Smooth muscle cell of trachea (primary cell): ENCODE data around the gene ESR1. TPM values are rescaled to one million over a fixed set of nuclear protein-coding genes. Genes with fewer than 3 reads are reported as not detected.

Source experiments
- total RNA-seq: library from RNA; depleted of rRNA; stranded (reverse); fragments of >200 nt; gene quantifications from 2 replicates; pipeline ENCODE4 v1.2.1, GENCODE V29; 2014

ESR1 gene
- 0.83 and 1.0 TPM in 2 replicates for total RNA-seq

DNA sequence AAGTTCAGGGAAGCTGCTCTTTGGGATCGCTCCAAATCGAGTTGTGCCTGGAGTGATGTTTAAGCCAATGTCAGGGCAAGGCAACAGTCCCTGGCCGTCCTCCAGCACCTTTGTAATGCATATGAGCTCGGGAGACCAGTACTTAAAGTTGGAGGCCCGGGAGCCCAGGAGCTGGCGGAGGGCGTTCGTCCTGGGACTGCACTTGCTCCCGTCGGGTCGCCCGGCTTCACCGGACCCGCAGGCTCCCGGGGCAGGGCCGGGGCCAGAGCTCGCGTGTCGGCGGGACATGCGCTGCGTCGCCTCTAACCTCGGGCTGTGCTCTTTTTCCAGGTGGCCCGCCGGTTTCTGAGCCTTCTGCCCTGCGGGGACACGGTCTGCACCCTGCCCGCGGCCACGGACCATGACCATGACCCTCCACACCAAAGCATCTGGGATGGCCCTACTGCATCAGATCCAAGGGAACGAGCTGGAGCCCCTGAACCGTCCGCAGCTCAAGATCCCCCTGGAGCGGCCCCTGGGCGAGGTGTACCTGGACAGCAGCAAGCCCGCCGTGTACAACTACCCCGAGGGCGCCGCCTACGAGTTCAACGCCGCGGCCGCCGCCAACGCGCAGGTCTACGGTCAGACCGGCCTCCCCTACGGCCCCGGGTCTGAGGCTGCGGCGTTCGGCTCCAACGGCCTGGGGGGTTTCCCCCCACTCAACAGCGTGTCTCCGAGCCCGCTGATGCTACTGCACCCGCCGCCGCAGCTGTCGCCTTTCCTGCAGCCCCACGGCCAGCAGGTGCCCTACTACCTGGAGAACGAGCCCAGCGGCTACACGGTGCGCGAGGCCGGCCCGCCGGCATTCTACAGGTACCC lies at the start of gene ESR1:
ESR1 (plus strand) TSS at position 170 of the 858 bp plus-strand sequence; CDS start at position 401, 231 bp downstream.

